K562 (cell line): Measurements from ENCODE around the gene WDR20.

ENCODE experiments used
- CHD1 ChIP-seq: fragments of 200-600 bp; sonication (generic); IDR thresholded peaks from one replicate; pipeline ENCODE4 v1.6.1; 2012; ENCODE audit warnings: mild to moderate bottlenecking, moderate library complexity, low read length, inconsistent platforms
- CTCF ChIP-seq, 3 experiments: IDR thresholded peaks in 2 of 3; conservative IDR thresholded peaks in 1 of 3; 2 replicates each; pipeline ENCODE4 v1.5.1; 2011 to 2012; ENCODE audit warnings: low read length in 3 of 3, mild to moderate bottlenecking in 3 of 3, control low read depth in 2 of 3, improper control_type of control experiment in 1 of 3, inconsistent platforms in 1 of 3, low read depth in 1 of 3, mixed read lengths in 1 of 3, moderate library complexity in 1 of 3; ENCODE audit not compliant: insufficient read depth in 2 of 3
- EP300 ChIP-seq: IDR thresholded peaks from 2 replicates; pipeline ENCODE4 v1.6.1; 2012; ENCODE audit warnings: low read length, improper control_type of control experiment
- GATA2 ChIP-seq: sonication (generic); formaldehyde crosslinking; IDR thresholded peaks from 2 replicates; pipeline ENCODE4 v1.4.0; 2020; ENCODE audit warnings: mild to moderate bottlenecking, missing genetic modification reagents
- HDAC2 ChIP-seq: fragments of 450-650 bp; IDR thresholded peaks from 2 replicates; pipeline ENCODE4 v1.6.1; 2016; ENCODE audit warnings: mild to moderate bottlenecking
- JUND ChIP-seq, 2 experiments: IDR thresholded peaks; 2 replicates in 1 of 2; 3 replicates in 1 of 2; pipeline ENCODE4 v1.6.1; 2011; ENCODE audit warnings: borderline replicate concordance in 2 of 2, low read depth in 2 of 2, low read length in 2 of 2, improper control_type of control experiment in 1 of 2, missing biosample characterization in 1 of 2, missing genetic modification characterization in 1 of 2, missing genetic modification reagents in 1 of 2
- PURB ChIP-seq: sonication (generic); formaldehyde crosslinking; IDR thresholded peaks from 2 replicates; pipeline ENCODE4 v1.9.0; 2021; ENCODE audit warnings: low read depth, mild to moderate bottlenecking, missing genetic modification reagents
- SREBF1 ChIP-seq: fragments of 150-350 bp; IDR thresholded peaks from 2 replicates; pipeline ENCODE4 v1.6.1; 2014; ENCODE audit warnings: antibody characterized with exemption, low read depth, low read length, borderline replicate concordance
- ZNF408 ChIP-seq: fragments of 250-450 bp; sonication (Bioruptor Pico); IDR thresholded peaks from 2 replicates; pipeline ENCODE4 v1.4.0; 2020; ENCODE audit warnings: low read depth, mild to moderate bottlenecking, moderate library complexity
- ZNF717 ChIP-seq: fragments of 250-450 bp; sonication (Bioruptor Pico); IDR thresholded peaks from 2 replicates; pipeline ENCODE4 v1.5.0; 2021
- ZNF76 ChIP-seq: fragments of 250-450 bp; sonication (Bioruptor Pico); IDR thresholded peaks from 2 replicates; pipeline ENCODE4 v1.4.0; 2020; ENCODE audit warnings: mild to moderate bottlenecking, moderate library complexity, borderline replicate concordance
- TF ChIP-seq, protein P1 (sequence below): sonication (generic); formaldehyde crosslinking; IDR thresholded peaks from 2 replicates; pipeline ENCODE4 v1.9.0; 2022; ENCODE audit warnings: mild to moderate bottlenecking, missing genetic modification reagents
- TF ChIP-seq, protein P2 (sequence below), 2 experiments: fragments of 450-650 bp; IDR thresholded peaks; 2 replicates each; pipeline ENCODE4 v1.6.1; 2018; ENCODE audit warnings: mild to moderate bottlenecking in 2 of 2, low read depth in 1 of 2; ENCODE audit not compliant: partially characterized antibody in 2 of 2

DNA sequence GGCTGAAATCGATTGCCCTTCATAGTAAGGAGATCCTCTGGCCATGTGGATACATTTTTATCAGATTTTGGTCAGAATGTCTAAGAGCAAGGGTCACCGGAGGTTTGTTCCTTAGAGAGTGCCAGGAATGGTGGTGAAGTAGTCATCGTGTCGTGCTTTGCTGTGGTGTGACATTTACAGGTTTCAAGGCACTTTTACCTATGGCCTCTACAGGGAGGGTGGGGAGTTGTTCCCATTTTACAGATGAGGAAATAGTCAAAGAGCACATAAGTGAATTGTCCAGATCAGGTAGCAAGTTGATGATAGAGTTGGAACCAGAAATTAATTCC lies 57.2 kb downstream of the WDR20 start:
- TF ChIP-seq, protein P1, sequence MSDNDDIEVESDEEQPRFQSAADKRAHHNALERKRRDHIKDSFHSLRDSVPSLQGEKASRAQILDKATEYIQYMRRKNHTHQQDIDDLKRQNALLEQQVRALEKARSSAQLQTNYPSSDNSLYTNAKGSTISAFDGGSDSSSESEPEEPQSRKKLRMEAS (CRISPR knock-in tag) = no peak
- TF ChIP-seq JUND (IDR thresholded peaks at IDR 0.05; ENCODE audit: borderline replicate concordance, low read depth, low read length) (no peak), JUND (tag; IDR thresholded peaks at IDR 0.05; ENCODE audit: borderline replicate concordance, low read depth, low read length) (no peak), ZNF408 (CRISPR knock-in tag) (no peak), HDAC2 (no peak), CTCF (IDR thresholded peaks at IDR 0.05 in 2 of 3, conservative IDR thresholded peaks at IDR 0.05 in 1 of 3; ENCODE audit: insufficient read depth in 2 of 3, low read depth in 1 of 3, low read length in 3 of 3) (no peak), CHD1 (no peak), SREBF1 (no peak), EP300 (no peak), PURB (no peak), ZNF76 (CRISPR knock-in tag) (no peak), GATA2 (no peak), ZNF717 (CRISPR knock-in tag) (no peak)
- TF ChIP-seq, protein P2, sequence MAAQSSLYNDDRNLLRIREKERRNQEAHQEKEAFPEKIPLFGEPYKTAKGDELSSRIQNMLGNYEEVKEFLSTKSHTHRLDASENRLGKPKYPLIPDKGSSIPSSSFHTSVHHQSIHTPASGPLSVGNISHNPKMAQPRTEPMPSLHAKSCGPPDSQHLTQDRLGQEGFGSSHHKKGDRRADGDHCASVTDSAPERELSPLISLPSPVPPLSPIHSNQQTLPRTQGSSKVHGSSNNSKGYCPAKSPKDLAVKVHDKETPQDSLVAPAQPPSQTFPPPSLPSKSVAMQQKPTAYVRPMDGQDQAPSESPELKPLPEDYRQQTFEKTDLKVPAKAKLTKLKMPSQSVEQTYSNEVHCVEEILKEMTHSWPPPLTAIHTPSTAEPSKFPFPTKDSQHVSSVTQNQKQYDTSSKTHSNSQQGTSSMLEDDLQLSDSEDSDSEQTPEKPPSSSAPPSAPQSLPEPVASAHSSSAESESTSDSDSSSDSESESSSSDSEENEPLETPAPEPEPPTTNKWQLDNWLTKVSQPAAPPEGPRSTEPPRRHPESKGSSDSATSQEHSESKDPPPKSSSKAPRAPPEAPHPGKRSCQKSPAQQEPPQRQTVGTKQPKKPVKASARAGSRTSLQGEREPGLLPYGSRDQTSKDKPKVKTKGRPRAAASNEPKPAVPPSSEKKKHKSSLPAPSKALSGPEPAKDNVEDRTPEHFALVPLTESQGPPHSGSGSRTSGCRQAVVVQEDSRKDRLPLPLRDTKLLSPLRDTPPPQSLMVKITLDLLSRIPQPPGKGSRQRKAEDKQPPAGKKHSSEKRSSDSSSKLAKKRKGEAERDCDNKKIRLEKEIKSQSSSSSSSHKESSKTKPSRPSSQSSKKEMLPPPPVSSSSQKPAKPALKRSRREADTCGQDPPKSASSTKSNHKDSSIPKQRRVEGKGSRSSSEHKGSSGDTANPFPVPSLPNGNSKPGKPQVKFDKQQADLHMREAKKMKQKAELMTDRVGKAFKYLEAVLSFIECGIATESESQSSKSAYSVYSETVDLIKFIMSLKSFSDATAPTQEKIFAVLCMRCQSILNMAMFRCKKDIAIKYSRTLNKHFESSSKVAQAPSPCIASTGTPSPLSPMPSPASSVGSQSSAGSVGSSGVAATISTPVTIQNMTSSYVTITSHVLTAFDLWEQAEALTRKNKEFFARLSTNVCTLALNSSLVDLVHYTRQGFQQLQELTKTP (IDR thresholded peaks at IDR 0.05; ENCODE audit: low read depth in 1 of 2, partially characterized antibody in 2 of 2) = no peak
